Hematopoietic multipotent progenitor cell treated with erythropoietin and hydrocortisone succinate and interleukin-3 and kit ligand, for 6 days (in vitro differentiated cells): ENCODE data around the gene OR2H1.
"Not testable (repeated sequence)": the region's sequence is repeated elsewhere in the genome, so short reads cannot be mapped to it uniquely, and the experiment has no call there.

Experiments
- DNase-seq: peaks from one replicate; pipeline ENCODE4 v3.0.0-alpha.2; 2015

Gene OR2H1

GRCh38 chr6:29456971-29457370 is at the start of gene OR2H1, which contains the start of gene OR11A1:
Gene OR2H1, plus strand, starts transcription at chr6:29457155. Its CDS starts 4,615 bp downstream, at chr6:29461770.
Gene OR11A1, minus strand, starts transcription at chr6:29457071. Its CDS starts 29,430 bp downstream, at chr6:29427641.
- DNase-seq: no peak

DNA sequence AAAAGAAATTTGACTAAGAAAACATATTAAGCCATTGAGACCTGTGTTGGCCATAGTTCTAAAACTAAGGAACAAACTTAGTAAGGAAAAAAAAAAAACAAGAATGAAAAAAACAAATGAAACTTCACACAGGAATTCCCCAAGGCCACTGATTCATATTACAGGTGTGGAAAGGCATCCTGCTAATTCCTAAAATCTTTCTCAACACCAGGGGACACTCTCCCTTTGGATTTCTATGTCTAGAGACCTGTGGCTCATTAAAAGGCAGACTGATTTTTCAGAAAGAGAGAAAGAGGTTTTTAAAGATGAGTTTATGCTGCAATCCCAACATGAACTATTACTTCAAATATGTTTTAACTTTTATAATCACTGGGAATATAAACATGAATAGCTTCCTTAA is 42.4 kb upstream of the OR2H1 start, which contains the start of gene OR12D1:
TSS of gene OR12D1 (plus strand) at position 341 of the 400 bp plus-strand sequence.
- no peak for DNase-seq

- DNase-seq: no peak
Observed at GRCh38 chr6:29419516-29419915, 37.4 kb upstream of the OR2H1 start.

DNA sequence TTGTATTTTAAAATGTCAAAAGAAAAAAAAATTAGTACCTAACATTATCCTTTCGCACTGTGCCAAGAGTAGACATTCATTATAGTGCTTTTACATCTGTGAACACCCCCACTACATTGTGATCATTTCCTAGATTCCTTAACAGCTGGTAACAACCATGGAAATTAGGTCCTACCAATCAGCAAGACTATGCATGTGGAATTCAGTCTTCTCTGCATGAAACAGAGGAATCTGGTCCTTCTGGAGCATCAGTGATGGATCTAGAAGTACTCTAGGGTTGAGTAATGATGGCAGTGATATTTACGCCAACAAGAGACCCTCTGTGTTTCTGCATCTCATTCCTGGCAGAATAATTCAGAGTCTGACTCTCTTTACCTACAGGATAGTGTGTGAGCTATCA is 32.8 kb upstream of the OR2H1 start:
- DNase-seq: no peak

- DNase-seq: no peak
Observed at GRCh38 chr6:29424575-29424974, 32.4 kb upstream of the OR2H1 start.

GRCh38 chr6:29425075-29425474 is 31.9 kb upstream of the OR2H1 start:
- DNase-seq: no peak

DNA sequence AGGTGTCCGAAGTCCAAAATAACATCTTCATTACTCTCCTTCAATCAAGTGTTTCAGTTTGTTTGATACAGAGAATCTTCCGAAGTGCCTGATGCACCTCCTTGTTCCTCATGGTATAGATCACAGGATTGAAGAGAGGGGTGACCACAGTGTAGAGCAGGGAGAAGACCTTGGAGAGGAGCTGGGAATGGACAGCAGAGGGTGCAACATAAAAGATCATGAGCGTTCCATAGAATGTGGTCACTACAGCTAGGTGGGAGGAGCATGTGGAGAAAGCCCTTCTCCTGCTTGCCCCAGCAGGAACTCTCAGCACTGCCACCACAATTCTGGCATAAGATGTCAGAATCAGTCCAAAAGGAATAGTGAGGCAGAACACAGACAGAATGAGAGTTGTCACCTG is 30.3 kb upstream of the OR2H1 start:
- DNase-seq: no peak

DNA sequence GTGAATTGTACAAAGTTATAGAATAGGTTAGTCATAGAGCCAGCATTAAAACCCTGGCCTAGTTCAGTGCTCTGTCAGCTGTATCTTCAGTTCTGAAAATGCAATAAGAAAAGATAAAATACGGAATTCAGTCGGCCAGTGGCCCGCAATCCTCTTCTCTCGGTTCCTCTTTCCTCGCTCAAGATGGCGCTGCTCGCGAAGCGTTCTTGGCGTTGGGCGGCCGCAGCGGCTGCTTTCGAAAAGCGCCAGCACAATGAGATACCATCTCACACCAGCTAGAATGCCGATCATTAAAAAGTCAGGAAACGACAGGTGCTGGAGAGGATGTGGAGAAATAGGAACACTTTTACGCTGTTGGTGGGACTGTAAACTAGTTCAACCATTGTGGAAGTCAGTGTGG is 20.2 kb upstream of the OR2H1 start:
- DNase-seq: peak; percentile 24

GRCh38 chr6:29439006-29439405 is 17.9 kb upstream of the OR2H1 start, which contains the start of gene OR10C1:
Gene OR10C1, plus strand, starts transcription at chr6:29439306. Its CDS starts 710 bp downstream, at chr6:29440016.
- DNase-seq: no peak

- DNase-seq: peak; percentile 78
Observed at GRCh38 chr6:29442719-29443118, 14.2 kb upstream of the OR2H1 start.

DNA sequence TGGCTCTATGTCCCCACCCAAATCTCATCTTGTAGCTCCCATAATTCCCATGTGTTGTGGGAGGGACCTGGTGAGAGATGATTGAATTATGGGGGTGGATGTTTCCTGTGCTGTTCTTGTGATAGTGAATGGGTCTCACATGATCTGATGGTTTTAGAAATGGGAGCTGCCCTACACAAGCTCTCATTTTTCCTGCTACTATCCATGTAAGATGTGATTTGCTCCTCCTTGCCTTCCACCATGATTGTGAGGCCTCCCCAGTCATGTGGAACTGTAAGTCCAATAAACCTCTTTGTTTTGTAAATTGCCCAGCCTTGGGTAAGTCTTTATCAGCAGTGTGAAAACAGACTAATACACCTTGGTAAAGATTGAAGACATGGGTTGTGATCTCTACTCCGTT is 12.9 kb upstream of the OR2H1 start:
- DNase-seq: not testable (repeated sequence)

DNA sequence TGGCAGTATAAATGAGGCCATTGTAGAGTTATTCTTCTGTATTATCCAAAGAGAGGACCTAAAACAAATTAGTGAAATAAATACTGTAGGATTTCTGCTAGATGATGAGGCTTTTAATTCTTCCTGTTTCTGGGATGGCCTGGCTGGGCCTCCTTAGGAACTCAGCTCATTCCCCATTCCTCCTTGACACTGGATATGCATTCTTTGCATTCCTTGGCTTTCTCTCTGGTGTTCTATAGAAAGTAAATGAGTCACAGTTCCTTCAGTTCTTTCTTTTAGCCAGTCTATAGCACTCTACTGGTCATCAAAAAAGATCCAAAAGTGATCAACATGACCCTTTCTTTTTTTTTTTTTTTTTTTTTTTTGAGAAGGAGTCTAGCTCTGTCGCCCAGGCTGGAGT is 9.3 kb upstream of the OR2H1 start:
- no peak for DNase-seq

GRCh38 chr6:29451471-29452193 is 5.3 kb upstream of the OR2H1 start:
- peak; percentile 51 for DNase-seq

DNA sequence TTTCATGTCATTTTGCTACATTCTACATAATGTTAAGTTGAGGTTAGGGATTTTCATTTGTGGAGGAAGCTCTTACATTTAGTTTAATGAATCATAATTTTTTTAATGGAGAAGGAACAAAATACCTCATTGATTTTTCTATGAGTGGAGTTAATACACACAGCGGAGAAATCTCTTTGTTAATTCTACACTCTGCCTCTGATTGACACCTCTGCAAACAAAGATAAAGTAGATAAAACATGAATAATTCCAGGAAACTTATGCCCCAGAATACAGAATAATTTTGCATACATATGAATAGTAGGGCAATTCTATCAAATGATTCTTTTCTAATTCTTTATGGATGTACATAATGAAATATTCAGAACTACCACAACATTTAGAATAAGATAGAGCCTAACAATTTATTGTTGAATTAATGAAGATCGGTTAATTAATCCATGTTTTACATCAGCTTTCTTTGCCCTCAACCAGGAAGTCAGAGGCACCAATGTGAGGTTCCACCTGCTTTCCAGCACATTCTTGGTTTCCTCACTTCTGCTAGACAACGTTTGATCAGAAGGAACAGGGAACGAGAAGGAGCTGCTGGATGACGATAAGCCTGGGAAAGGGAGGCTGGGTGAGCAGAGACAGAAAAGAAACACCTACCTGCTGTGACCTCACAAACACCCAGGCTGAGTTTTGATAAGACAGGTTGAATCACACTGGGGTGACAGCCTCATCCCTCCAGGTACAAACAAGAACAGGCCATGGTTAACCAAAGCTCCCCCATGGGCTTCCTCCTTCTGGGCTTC is 4.3 kb downstream of the OR2H1 start:
- no peak for DNase-seq

DNA sequence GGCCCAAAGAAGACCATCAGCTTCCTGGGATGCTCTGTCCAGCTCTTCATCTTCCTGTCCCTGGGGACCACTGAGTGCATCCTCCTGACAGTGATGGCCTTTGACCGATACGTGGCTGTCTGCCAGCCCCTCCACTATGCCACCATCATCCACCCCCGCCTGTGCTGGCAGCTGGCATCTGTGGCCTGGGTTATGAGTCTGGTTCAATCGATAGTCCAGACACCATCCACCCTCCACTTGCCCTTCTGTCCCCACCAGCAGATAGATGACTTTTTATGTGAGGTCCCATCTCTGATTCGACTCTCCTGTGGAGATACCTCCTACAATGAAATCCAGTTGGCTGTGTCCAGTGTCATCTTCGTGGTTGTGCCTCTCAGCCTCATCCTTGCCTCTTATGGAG is 5.1 kb downstream of the OR2H1 start:
- DNase-seq: no peak

DNA sequence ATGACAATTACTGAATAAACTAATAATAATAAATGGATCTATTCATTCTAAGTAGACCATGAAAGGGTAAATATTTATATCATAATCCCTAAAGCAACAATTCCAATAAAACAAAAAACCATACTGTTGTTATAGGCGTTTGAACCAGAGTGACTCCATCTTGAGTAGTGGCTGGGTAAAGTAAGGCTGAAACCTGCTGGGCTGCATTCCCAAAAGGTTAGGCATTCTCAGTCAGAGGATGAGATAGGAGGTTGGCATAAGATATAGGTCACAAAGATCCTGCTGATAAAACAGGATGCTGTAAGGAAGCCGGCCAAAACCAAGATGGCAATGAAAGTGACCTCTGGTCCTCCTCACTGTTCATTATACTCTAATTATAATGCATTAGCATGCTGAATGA is 8.3 kb downstream of the OR2H1 start:
- no peak for DNase-seq

DNA sequence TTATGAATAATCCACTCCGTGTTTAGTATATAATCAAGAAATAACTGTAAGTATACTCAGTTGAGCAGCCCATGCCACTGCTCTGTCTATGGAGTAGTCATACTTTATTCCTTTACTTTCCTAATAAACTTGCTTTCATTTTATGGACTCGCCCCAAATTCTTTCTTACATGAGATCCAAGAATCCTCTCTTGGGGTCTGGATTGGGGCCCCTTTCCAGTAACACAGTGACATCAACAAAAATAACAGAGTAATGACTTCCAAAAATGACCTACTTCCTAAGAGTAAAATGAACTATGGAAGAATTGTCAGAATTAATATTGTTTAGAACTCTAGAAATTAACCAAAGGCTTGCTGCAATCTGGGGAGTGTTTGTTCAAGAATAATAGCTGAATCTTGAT is 8.8 kb downstream of the OR2H1 start:
- no peak for DNase-seq

DNA sequence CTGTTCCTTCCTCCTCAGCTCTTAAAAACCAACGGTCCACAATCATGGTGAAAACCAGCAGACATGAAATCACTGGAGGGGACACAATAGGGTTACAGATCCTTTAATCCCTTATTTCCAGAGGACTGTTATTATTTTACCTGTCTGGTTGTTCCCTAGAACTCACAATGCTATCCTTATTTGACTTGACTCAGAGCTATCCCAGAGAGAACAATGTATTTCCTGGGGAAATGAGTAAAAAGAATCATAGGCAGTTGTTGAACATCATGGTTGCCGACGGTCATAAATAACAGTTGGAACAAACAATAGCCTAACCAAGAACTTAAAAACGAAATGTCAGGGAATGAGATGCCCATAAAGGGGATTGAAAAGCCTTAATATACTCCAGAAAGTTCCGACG is 9.3 kb downstream of the OR2H1 start:
- DNase-seq: no peak

DNA sequence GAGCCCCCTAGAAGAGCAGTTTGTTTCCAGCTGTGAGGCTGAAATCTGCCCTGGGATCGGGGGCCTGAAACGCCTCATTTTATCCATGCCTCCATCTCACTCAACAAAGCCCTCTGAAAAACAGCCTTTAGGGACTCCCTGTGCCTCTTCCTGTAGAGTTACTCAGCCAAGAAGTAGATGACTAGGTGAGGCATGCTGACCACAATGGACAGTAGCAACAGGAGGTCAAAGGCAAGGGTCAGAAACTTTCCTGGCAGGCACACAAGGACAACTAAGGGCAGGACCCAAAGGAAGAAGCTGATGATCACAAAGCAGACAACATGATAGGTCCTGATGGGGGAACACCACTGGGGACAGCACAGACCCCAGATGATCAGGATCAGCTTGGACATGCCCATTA is 18.0 kb downstream of the OR2H1 start:
- no peak for DNase-seq

DNA sequence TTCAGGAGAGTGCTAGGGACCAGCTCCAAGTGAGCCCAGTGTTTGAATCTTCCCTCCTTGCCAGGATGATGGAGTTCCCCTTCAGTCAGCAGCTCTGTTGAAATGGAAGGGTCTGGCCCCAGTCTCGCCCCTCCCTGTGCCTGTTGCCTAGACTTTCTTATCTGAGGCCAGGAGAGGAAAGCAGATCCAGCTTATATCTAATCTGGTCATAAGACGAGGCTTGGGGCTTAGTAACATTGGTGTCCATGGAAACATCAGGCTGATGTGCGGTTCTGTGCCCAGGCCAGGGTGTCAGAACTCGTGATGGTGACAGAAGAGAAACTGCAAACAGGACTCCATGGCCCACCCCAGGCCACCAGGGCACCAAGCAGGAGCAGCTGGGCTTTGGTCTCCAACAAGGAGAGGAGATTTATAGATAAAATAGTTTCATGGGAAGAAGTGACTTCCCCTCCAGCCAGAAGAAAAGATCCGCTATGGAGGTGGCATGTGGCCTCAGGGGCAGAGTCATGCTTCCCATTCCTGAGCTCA is 21.0 kb downstream of the OR2H1 start:
- no peak for DNase-seq

- DNase-seq: no peak
Observed at GRCh38 chr6:29478740-29479139, 21.8 kb downstream of the OR2H1 start.

- no peak for DNase-seq
Observed at GRCh38 chr6:29479560-29479959, 22.6 kb downstream of the OR2H1 start.

- no peak for DNase-seq
Observed at GRCh38 chr6:29483186-29483585, 26.2 kb downstream of the OR2H1 start.

- no peak for DNase-seq
Observed at GRCh38 chr6:29483735-29484134, 26.8 kb downstream of the OR2H1 start.
